ENCODE results near the gene PRKD2. TPM values are rescaled to one million over a fixed set of nuclear protein-coding genes. Genes with fewer than 3 reads are reported as not detected.

Gene PRKD2
- total RNA-seq, 1 experiment from 2014 or later, result 4.2 TPM

DNA sequence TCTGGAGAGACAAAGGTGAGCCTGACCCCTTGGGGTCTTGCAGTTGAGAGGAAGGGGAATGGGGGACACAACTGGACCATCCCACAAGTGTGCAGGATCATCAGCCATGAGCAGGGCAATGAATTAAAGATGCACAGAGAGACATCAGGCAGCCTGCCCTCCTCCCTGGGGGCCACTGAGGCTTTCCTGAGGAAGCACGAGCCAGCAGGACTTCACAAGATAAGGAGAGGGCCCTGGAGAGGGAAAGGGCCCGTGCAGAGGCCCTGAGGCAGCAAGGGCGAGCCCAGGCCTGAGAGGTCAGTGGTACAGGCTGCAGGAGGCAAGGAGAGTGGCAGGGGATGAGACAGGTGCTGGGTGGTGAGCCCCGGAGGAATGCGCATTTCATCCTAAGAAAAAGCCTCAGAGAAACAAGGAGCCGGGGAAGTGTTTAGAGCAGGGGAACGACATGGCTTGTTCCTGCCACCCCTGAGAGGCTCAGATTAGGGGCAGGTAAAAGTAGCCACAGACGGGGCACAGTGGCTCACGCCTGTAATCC, 9.0 kb upstream of the PRKD2 start:
- no peak for DNase-seq (ENCODE audit: extremely low read depth, low read depth)

DNA sequence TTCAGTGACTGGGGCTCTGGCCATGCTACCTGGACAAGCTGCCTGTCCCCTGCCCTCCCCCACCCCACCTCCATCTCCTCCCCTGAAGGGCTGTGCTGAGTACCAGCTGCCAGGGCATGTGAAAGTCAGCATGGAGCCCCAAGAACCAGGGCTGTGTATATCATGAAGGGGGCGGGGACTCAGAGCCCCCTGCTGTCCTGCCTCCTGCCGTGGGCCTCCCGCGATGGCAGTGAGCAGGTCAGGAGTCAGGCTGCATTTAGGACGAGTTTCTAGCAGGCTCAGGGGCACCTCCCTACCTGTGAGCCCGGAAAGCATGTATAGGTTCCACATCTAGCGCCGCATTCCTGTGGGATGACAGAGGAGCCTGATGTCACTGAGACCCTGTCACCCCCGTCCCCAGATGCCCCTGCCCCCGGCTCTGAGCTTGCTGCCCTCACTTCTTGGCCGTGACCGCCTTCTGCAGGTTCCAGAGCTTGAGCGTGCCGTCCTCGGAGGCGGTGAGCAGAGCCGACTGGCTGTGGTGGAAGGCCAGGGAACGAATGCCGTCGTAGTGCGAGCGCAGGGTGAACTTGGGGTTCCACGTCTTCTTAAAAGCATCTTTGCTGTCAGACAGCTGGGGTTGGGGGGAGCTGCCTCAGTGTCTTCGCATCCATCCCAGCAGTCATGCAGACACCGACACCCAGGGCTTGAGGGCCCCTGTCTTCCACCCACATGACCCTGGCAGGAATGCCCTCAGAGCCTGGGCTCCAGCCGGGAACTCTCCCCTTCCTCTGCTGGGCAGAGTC, 8.3 kb upstream of the PRKD2 start:
- no peak for DNase-seq (ENCODE audit: extremely low read depth, low read depth)

- no peak for DNase-seq (ENCODE audit: extremely low read depth, low read depth)
These were observed 7.6 kb upstream of the PRKD2 start for GRCh38 chr19:46724468-46724867.

DNA sequence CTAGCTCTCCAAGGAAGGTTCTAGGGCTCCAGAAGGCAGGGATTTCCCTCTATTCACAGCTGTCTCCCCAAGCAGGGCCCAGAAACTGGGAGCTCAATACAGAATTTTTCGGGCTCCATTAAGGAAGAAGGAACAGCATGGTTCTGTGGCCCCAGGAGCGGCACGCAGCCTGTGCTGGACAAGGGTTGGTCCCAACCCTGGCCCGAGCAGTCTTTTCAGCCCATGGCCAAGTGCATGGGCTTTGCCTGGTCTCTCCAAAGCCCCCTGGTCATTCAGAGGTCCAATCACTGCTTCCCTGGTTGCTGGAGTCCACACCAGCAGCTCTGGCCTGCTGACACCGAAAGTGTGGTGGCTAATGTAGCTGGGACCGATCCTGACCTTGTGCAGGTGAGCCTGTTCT, 6.6 kb upstream of the PRKD2 start:
- no peak for DNase-seq (ENCODE audit: extremely low read depth, low read depth)

GRCh38 chr19:46723023-46723461, 6.1 kb upstream of the PRKD2 start:
- DNase-seq (ENCODE audit: extremely low read depth, low read depth), result no peak

DNA sequence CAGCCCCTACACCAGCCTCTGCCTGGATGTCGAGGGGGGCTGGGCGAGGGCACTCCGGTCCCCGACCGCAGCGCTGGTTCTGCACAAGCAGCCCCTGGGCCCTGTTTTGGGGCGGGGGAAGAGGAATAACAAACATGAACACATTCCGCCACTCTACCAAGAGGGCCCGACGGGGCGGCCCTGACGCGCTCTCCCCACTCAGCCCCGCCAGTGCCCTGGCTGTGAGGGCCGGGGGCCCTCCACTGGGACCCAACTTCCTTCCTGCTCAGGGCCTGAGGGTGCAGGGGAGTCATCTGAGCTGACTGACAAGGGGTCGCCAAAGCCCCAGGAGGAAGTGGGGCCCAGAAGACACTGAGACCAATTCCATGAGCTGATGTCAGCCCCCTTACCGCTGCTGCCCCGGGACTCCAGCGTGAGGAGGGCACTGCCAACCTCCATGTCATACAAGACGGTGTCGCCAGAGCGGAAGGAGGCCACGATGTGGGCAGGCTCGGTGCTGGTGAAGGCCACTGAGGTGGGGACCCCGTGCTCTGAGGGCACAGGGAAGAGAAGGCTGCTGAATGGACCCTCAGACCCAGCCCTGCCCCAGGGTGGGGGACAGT, 5.6 kb upstream of the PRKD2 start:
- DNase-seq (ENCODE audit: extremely low read depth, low read depth), result no peak

DNA sequence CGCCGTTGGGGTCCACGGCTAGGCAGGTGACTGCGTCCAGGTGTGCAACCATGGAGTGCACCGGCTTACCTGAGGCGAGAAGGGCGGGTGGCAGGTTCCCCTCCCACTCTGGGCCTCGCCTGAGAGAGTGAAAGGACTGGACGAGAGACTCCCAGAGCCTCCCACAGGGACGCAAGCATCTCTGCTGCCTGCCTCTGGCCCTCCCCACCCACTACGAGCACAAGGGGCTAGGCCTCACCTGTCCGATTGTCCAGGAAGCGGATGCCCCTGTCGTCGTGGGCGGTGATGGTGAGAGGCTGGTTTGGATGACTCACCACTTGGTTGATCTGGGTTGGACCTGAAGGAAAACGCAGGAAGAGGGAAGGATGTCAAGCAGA, 5.1 kb upstream of the PRKD2 start:
- DNase-seq (ENCODE audit: extremely low read depth, low read depth), result no peak

- DNase-seq (ENCODE audit: extremely low read depth, low read depth), result no peak
These were observed 4.5 kb upstream of the PRKD2 start for GRCh38 chr19:46721269-46722003.

GRCh38 chr19:46720503-46721239, 3.8 kb upstream of the PRKD2 start:
- DNase-seq (ENCODE audit: extremely low read depth, low read depth), result no peak

DNA sequence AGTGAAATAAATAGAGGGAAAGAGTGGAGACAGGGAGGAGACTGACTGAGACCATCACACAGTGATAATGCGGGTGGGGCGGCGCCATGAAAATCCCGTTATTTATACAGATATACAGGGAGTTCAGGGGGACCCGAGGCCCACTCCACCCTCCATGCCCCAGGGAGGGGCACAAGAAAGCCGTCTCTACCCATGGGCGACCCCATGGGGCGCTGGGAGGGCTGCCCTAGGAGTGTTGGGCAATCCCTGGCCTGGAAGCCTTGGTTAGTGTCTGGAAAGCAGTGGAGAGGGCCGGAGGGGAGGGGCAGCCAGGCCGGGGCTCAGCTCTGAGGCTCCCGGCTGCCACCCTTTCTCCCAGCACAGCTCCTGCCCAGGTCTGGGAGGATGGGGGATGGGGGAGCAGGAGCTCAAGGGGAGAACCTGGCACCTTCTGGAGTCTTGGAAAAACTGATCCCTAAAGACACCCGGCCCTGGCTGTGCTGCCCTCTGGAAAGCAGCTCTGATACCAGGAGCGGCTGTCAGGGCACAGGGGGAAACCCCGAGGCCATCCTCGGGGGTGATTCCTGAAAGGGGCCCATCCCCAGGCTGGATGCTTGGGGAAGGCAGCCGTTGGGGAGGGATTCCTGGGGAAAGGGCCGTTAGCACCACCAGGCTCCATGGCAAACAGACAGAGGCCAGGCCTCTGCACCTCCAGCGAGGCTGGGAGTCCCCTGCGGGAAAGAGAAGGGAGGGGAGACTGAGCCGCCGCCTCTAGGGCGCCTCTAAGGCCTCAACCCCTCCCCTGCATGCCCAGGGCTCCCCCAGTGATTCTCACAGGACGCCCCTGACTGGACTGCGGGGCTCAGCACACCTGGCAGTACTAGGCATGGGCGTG, 3.0 kb upstream of the PRKD2 start:
- DNase-seq (ENCODE audit: extremely low read depth, low read depth), result no peak

GRCh38 chr19:46718934-46719622, 2.2 kb upstream of the PRKD2 start:
- DNase-seq (ENCODE audit: extremely low read depth, low read depth), result no peak

GRCh38 chr19:46718157-46718933, 1.4 kb upstream of the PRKD2 start:
- no peak for DNase-seq (ENCODE audit: extremely low read depth, low read depth)

DNA sequence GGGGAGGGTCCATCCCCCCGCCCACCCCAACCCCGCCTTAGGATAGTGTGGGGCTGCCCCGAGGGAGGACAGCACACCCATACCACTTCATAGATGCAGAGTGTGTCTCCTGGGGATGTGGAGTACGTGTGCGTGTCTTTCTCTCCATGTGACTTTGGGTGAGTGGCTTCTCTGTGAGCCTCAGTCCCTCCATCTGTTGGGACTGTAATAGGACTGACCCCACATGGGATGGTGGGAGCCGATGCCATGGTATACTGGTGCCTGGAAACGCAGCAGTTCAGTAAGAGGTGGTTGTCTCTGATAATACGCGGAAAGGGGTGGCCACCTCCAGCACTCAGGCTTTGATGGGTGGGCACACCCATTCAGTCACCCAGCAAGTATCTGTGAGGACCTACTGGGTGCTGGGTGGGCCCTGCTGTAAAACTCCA, 816 bp upstream of the PRKD2 start:
- DNase-seq (ENCODE audit: extremely low read depth, low read depth), result no peak

DNA sequence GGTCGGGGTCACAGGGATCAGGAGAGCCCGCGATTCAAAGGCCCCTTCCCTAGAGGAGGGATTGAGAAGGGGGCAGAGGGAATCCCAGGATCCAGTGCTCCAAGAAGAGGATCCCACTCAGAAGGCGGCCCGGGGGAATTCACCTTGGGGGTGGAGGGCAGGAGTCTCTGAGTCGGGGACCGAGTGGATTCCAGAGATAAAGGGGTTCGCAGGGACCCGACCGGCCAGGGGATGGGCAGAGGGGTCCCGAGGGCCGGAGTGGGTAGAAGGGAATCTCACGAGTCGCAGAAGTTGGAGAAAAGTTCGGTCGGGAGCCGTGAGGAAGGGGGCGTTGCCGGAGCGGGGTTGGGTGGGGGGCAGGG, 261 bp downstream of the PRKD2 start:
- DNase-seq (ENCODE audit: extremely low read depth, low read depth), result no peak

- DNase-seq (ENCODE audit: extremely low read depth, low read depth), result no peak
These were observed 791 bp downstream of the PRKD2 start for GRCh38 chr19:46715975-46716671.

GRCh38 chr19:46715620-46715974, 1.3 kb downstream of the PRKD2 start:
- DNase-seq (ENCODE audit: extremely low read depth, low read depth), result no peak

GRCh38 chr19:46714444-46715106, 2.3 kb downstream of the PRKD2 start:
- no peak for DNase-seq (ENCODE audit: extremely low read depth, low read depth)

Data from NCI-H460 (cell line).